ENCODE data around the gene DNAJB13. TPM values are rescaled to one million over a fixed set of nuclear protein-coding genes. Genes with fewer than 3 reads are reported as not detected.

Gene DNAJB13
- total and polyA plus RNA-seq, 2 of the 13 experiments (the other 11 are each of a cell fraction or from before 2014, with no cell fraction given), result 2.3 TPM; not detected in 1

DNA sequence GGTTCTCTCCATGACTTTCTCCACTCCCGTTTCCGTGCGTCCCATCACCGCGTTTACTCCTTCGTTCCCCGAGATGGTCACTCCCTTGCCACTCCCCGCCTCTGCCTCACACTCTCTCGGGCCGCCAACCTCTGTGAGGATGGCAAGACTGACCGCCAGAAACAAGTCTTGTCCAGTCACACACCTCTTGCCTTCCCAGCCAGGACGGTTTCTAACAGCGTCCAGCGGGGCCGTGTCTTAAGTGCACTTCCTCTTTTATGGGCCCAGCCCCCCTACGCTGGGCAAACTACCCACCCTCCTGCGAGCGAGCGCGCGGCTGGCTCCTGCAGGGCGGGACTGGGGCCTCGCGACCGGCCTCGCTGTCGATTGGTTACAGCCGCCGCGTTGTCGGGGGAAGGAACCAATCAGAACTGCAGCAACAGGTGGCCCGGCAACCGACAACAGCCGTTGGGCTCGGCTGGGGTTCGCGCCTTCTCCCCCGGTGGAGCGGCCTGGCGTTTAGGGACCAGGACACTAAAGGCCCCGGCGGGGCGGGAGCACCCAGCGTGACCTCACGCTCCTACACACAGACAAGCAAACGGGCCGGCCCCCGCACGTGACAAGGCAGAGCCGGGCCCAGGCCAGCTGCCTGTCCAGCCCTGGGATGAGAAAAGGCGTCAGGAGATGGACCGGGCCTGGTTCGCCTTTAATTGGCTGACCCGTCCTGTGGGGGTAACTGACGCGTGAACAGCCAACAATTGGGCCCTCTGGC is 32.3 kb downstream of the DNAJB13 start (continued):
- peak; percentile 87 for TF ChIP-seq ZNF574 (CRISPR knock-in tag; IDR thresholded peaks at IDR 0.05)
- no peak; the same call in 1 of the 2 replicates for TF ChIP-seq ZNF569 (CRISPR knock-in tag; IDR thresholded peaks at IDR 0.05; ENCODE audit: borderline replicate concordance)
- TF ChIP-seq, protein P1, sequence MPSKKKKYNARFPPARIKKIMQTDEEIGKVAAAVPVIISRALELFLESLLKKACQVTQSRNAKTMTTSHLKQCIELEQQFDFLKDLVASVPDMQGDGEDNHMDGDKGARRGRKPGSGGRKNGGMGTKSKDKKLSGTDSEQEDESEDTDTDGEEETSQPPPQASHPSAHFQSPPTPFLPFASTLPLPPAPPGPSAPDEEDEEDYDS (CRISPR knock-in tag; IDR thresholded peaks at IDR 0.05), result peak; percentile 93
- peak; percentile 74; the same call in 1 of the 2 replicates for TF ChIP-seq FLYWCH1 (CRISPR knock-in tag; IDR thresholded peaks at IDR 0.05)
- TF ChIP-seq DNMT1 (CRISPR knock-in tag; IDR thresholded peaks at IDR 0.05), result no peak; the same call in 1 of the 2 replicates
- peak; percentile 98 for TF ChIP-seq ZFX (CRISPR knock-in tag; IDR thresholded peaks at IDR 0.05; ENCODE audit: low read depth)
- TF ChIP-seq ZNF484 (CRISPR knock-in tag; IDR thresholded peaks at IDR 0.05; ENCODE audit: borderline replicate concordance, low read depth), result no peak
- no peak for TF ChIP-seq ZBTB21 (CRISPR knock-in tag; IDR thresholded peaks at IDR 0.05)
- peak; percentile 82 for TF ChIP-seq ELF1 (CRISPR knock-in tag; IDR thresholded peaks at IDR 0.05)
- TF ChIP-seq PAWR (CRISPR knock-in tag; IDR thresholded peaks at IDR 0.05; ENCODE audit: borderline replicate concordance), result 0 out of 2 replicates have a peak, but pooled peaks have one; percentile 7
- peak; percentile 90 for TF ChIP-seq HOXA5 (CRISPR knock-in tag; IDR thresholded peaks at IDR 0.05)
- TF ChIP-seq ZNF446 (CRISPR knock-in tag; IDR thresholded peaks at IDR 0.05), result peak; percentile 94; the same call in 1 of the 2 replicates
- peak; percentile 84; the same call in 1 of the 2 replicates for TF ChIP-seq ARNT2 (CRISPR knock-in tag; IDR thresholded peaks at IDR 0.05; ENCODE audit: low read depth)
- TF ChIP-seq, protein P2, sequence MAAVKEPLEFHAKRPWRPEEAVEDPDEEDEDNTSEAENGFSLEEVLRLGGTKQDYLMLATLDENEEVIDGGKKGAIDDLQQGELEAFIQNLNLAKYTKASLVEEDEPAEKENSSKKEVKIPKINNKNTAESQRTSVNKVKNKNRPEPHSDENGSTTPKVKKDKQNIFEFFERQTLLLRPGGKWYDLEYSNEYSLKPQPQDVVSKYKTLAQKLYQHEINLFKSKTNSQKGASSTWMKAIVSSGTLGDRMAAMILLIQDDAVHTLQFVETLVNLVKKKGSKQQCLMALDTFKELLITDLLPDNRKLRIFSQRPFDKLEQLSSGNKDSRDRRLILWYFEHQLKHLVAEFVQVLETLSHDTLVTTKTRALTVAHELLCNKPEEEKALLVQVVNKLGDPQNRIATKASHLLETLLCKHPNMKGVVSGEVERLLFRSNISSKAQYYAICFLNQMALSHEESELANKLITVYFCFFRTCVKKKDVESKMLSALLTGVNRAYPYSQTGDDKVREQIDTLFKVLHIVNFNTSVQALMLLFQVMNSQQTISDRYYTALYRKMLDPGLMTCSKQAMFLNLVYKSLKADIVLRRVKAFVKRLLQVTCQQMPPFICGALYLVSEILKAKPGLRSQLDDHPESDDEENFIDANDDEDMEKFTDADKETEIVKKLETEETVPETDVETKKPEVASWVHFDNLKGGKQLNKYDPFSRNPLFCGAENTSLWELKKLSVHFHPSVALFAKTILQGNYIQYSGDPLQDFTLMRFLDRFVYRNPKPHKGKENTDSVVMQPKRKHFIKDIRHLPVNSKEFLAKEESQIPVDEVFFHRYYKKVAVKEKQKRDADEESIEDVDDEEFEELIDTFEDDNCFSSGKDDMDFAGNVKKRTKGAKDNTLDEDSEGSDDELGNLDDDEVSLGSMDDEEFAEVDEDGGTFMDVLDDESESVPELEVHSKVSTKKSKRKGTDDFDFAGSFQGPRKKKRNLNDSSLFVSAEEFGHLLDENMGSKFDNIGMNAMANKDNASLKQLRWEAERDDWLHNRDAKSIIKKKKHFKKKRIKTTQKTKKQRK (IDR thresholded peaks at IDR 0.05; ENCODE audit: low read length), result no peak
- TF ChIP-seq HOXD1 (CRISPR knock-in tag; IDR thresholded peaks at IDR 0.05), result peak; percentile 91
- no peak for TF ChIP-seq NFE2L1 (CRISPR knock-in tag; IDR thresholded peaks at IDR 0.05; ENCODE audit: borderline replicate concordance)
- peak; percentile 44; the same call in 1 of the 2 replicates for TF ChIP-seq SP5 (CRISPR knock-in tag; IDR thresholded peaks at IDR 0.05; ENCODE audit: borderline replicate concordance, low read depth)
- peak; percentile 83 for TF ChIP-seq BATF2 (CRISPR knock-in tag; IDR thresholded peaks at IDR 0.05)
- TF ChIP-seq ARHGAP35 (CRISPR knock-in tag; IDR thresholded peaks at IDR 0.05; ENCODE audit: borderline replicate concordance), result peak; percentile 63; the same call in 1 of the 2 replicates
- peak; percentile 81 for TF ChIP-seq ZNF256 (CRISPR knock-in tag; conservative IDR thresholded peaks at IDR 0.05)
- TF ChIP-seq ZNF547 (CRISPR knock-in tag; IDR thresholded peaks at IDR 0.05), result peak; percentile 96
- TF ChIP-seq SKI (IDR thresholded peaks at IDR 0.05; ENCODE audit: partially characterized antibody), result no peak
- no peak for TF ChIP-seq TCF7L2 (IDR thresholded peaks at IDR 0.05; ENCODE audit: low read depth, low read length)

Measured in HepG2 (cell line).